ENCODE measurements around the gene MAT2B. TPM values are rescaled to one million over a fixed set of nuclear protein-coding genes. Genes with fewer than 3 reads are reported as not detected.

Gene MAT2B
- total and polyA plus RNA-seq, 2 of the 13 experiments (the other 11 are each of a cell fraction or from before 2014, with no cell fraction given): 20.2 to 37.1 TPM

DNA sequence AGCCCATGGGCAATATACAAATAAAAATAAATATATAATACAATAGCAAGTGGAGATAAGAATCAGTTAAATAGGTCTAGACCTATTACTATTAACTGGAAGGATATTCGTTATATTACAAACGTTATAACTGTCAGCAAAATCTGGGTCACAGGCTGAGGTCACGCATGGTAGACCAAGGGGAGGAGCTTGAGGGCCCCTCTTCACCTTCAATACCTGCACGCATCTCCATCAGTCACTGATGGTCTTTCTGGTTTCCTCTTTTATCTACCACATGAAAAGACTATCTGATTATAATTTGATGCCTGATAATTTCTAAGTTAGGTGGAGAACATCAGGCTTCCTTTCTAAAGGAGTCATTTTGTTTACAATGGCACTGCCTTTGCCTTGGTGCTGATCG lies 43.2 kb downstream of the MAT2B start:
- TF ChIP-seq ZNF772 (CRISPR knock-in tag; IDR thresholded peaks at IDR 0.05) (no peak), CEBPB (IDR thresholded peaks at IDR 0.05; ENCODE audit: borderline replicate concordance, low read depth, low read length) (no peak), RORA (CRISPR knock-in tag; IDR thresholded peaks at IDR 0.05) (no peak), ZNF33A (CRISPR knock-in tag; IDR thresholded peaks at IDR 0.05; ENCODE audit: borderline replicate concordance) (no peak), KDM1A (CRISPR knock-in tag; IDR thresholded peaks at IDR 0.05) (no peak), SIN3B (IDR thresholded peaks at IDR 0.05; ENCODE audit: low read length) (no peak), ZNF782 (CRISPR knock-in tag; IDR thresholded peaks at IDR 0.05; ENCODE audit: borderline replicate concordance) (no peak), KMT2B (CRISPR knock-in tag; IDR thresholded peaks at IDR 0.05) (no peak)
- Histone ChIP-seq H3K27me3 (ENCODE audit: control insufficient read depth in 1 of 2, insufficient read depth in 2 of 2, low read length in 2 of 2) (peaks cover 0 to 6% of the 10 kb centered on the region in 2 experiments; a peak in 2 of 5 replicates), H3K79me2 (ENCODE audit: insufficient read depth, low read length) (no peaks in the 10 kb centered on the region), H3K4me3 (replicated peaks in 1 of 3; ENCODE audit: insufficient read depth in 1 of 3, low read depth in 2 of 3, low read length in 3 of 3) (no peak overlapping the region), H3K9me3 (ENCODE audit: low read length) (no peaks in the 10 kb centered on the region), H3K36me3 (replicated peaks in 1 of 2; ENCODE audit: control insufficient read depth in 1 of 2, insufficient read depth in 2 of 2, low read length in 2 of 2) (no peaks in the 10 kb centered on the region), H3K27ac (ENCODE audit: extremely low read length, insufficient read depth, low read length) (no peak overlapping the region), H3K9ac (ENCODE audit: insufficient read depth, low read depth, low read length) (no peak overlapping the region), H3K4me1 (ENCODE audit: insufficient read depth, low read length) (no peaks in the 10 kb centered on the region), H2AFZ (ENCODE audit: low read length) (no peak overlapping the region), H4K20me1 (ENCODE audit: insufficient read depth, low read length) (no peaks in the 10 kb centered on the region), H3K4me2 (ENCODE audit: low read depth, low read length) (no peak overlapping the region)
- ChIA-PET POLR2A (no interaction called here), CTCF (ENCODE audit: low intra/inter-chr PET ratio, low total read pairs) (no interaction called here)
- 3% methylated on average over 5 of the region's 5 CpGs for WGBS (ENCODE audit: low lambda C conversion rate)
- ATAC-seq: no peak
- in situ Hi-C loops (cut with HindIII; ENCODE audit: extremely low pct_ligation_motif_present, low pct_unique_long_range_greater_than_20kb): no loop called here
- no peak for FAIRE-seq
- DNase-seq (ENCODE audit: low spot score): no peak
- no TSS peak for BruUV-seq (replicated peaks)
- intact Hi-C loops (cut with micrococcal nuclease; ENCODE audit: unreplicated experiment): no loop called here

GRCh38 chr5:163551156-163551555 lies 45.7 kb downstream of the MAT2B start:
- no peak overlapping the region for H3K9ac ChIP-seq (ENCODE audit: insufficient read depth, low read depth, low read length)
- TF ChIP-seq, protein P1, sequence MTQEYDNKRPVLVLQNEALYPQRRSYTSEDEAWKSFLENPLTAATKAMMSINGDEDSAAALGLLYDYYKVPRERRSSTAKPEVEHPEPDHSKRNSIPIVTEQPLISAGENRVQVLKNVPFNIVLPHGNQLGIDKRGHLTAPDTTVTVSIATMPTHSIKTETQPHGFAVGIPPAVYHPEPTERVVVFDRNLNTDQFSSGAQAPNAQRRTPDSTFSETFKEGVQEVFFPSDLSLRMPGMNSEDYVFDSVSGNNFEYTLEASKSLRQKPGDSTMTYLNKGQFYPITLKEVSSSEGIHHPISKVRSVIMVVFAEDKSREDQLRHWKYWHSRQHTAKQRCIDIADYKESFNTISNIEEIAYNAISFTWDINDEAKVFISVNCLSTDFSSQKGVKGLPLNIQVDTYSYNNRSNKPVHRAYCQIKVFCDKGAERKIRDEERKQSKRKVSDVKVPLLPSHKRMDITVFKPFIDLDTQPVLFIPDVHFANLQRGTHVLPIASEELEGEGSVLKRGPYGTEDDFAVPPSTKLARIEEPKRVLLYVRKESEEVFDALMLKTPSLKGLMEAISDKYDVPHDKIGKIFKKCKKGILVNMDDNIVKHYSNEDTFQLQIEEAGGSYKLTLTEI (CRISPR knock-in tag; conservative IDR thresholded peaks at IDR 0.05): no peak
- TF ChIP-seq, protein P2, sequence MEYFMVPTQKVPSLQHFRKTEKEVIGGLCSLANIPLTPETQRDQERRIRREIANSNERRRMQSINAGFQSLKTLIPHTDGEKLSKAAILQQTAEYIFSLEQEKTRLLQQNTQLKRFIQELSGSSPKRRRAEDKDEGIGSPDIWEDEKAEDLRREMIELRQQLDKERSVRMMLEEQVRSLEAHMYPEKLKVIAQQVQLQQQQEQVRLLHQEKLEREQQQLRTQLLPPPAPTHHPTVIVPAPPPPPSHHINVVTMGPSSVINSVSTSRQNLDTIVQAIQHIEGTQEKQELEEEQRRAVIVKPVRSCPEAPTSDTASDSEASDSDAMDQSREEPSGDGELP (IDR thresholded peaks at IDR 0.05; ENCODE audit: borderline replicate concordance, low read depth): no peak
- TF ChIP-seq, protein P3, sequence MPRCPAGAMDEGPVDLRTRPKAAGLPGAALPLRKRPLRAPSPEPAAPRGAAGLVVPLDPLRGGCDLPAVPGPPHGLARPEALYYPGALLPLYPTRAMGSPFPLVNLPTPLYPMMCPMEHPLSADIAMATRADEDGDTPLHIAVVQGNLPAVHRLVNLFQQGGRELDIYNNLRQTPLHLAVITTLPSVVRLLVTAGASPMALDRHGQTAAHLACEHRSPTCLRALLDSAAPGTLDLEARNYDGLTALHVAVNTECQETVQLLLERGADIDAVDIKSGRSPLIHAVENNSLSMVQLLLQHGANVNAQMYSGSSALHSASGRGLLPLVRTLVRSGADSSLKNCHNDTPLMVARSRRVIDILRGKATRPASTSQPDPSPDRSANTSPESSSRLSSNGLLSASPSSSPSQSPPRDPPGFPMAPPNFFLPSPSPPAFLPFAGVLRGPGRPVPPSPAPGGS (CRISPR knock-in tag; IDR thresholded peaks at IDR 0.05): no peak
- TF ChIP-seq EED (CRISPR knock-in tag; IDR thresholded peaks at IDR 0.05) (no peak), PAF1 (CRISPR knock-in tag; IDR thresholded peaks at IDR 0.05) (no peak)

More at GRCh38 chr5:163551156-163551555, 45.7 kb downstream of the MAT2B start:
- POLR2A ChIA-PET: no interaction called here
- no TSS peak for BruUV-seq (replicated peaks)
- DNase-seq (ENCODE audit: low spot score): no peak
- Histone ChIP-seq H3K27me3 (ENCODE audit: control insufficient read depth in 1 of 2, insufficient read depth in 2 of 2, low read length in 2 of 2) (no peaks in the 10 kb centered on the region; a peak in 2 of 5 replicates), H3K79me2 (ENCODE audit: insufficient read depth, low read length) (no peaks in the 10 kb centered on the region), H3K4me2 (ENCODE audit: low read depth, low read length) (no peak overlapping the region), H3K9me3 (ENCODE audit: low read length) (no peaks in the 10 kb centered on the region), H3K36me3 (replicated peaks in 1 of 2; ENCODE audit: control insufficient read depth in 1 of 2, insufficient read depth in 2 of 2, low read length in 2 of 2) (no peaks in the 10 kb centered on the region), H3K4me1 (ENCODE audit: insufficient read depth, low read length) (no peaks in the 10 kb centered on the region), H3K4me3 (replicated peaks in 1 of 3; ENCODE audit: insufficient read depth in 1 of 3, low read depth in 2 of 3, low read length in 3 of 3) (no peak overlapping the region), H4K20me1 (ENCODE audit: insufficient read depth, low read length) (no peaks in the 10 kb centered on the region), H3K27ac (ENCODE audit: extremely low read length, insufficient read depth, low read length) (no peak overlapping the region), H2AFZ (ENCODE audit: low read length) (no peak overlapping the region)
- in situ Hi-C loops (cut with HindIII; ENCODE audit: extremely low pct_ligation_motif_present, low pct_unique_long_range_greater_than_20kb) (loop anchor here (25.0 kb wide), 1 partner anchor 1661 kb away; no protein-coding TSS in a partner anchor), intact Hi-C loops (cut with micrococcal nuclease; ENCODE audit: unreplicated experiment) (no loop called here)
- no peak for ATAC-seq
- 32% methylated on average over 3 of the region's 3 CpGs for WGBS (ENCODE audit: low lambda C conversion rate)
- CTCF ChIA-PET (ENCODE audit: low intra/inter-chr PET ratio, low total read pairs): no interaction called here
- FAIRE-seq: no peak
